ENCODE data around the gene SPDL1. TPM values are rescaled to one million over a fixed set of nuclear protein-coding genes. Genes with fewer than 3 reads are reported as not detected.
A peak's percentile ranks its signal among the peaks of the same experiment; 100 is the strongest.
"Not testable (repeated sequence)": the region's sequence is repeated elsewhere in the genome, so short reads cannot be mapped to it uniquely, and the experiment has no call there.

SPDL1 gene
- total RNA-seq, 1 donor from 2014 or later, result 10.8 TPM

GRCh38 chr5:169610606-169611005, 27.0 kb downstream of the SPDL1 start:
- DNase-seq (ENCODE audit: low read depth) (peak; percentile 22), FAIRE-seq (no peak)
- TF ChIP-seq CTCF (IDR thresholded peaks at IDR 0.05; ENCODE audit: insufficient read depth, low read length, severe bottlenecking), result no peak
- Histone ChIP-seq H3K27me3 (ENCODE audit: control insufficient read depth, insufficient read depth, low read length) (no peaks in the 10 kb centered on the region), H3K4me3 (ENCODE audit: low read depth, low read length) (no peak overlapping the region), H3K36me3 (ENCODE audit: control insufficient read depth, insufficient read depth, low read length) (no peaks in the 10 kb centered on the region)

GRCh38 chr5:169615561-169615960, 32.0 kb downstream of the SPDL1 start:
- TF ChIP-seq CTCF (IDR thresholded peaks at IDR 0.05; ENCODE audit: insufficient read depth, low read length, severe bottlenecking), result no peak
- Histone ChIP-seq H3K4me3 (ENCODE audit: low read depth, low read length) (no peak overlapping the region), H3K36me3 (ENCODE audit: control insufficient read depth, insufficient read depth, low read length) (no peaks in the 10 kb centered on the region), H3K27me3 (ENCODE audit: control insufficient read depth, insufficient read depth, low read length) (no peaks in the 10 kb centered on the region)
- DNase-seq (ENCODE audit: low read depth), result no peak
- no peak for FAIRE-seq

GRCh38 chr5:169624307-169624706, 40.7 kb downstream of the SPDL1 start:
- H3K4me3 ChIP-seq (ENCODE audit: low read depth, low read length); H3K36me3 ChIP-seq (ENCODE audit: control insufficient read depth, insufficient read depth, low read length); DNase-seq (ENCODE audit: low read depth); FAIRE-seq; H3K27me3 ChIP-seq (ENCODE audit: control insufficient read depth, insufficient read depth, low read length): not testable (repeated sequence)

GRCh38 chr5:169626779-169627178, 43.2 kb downstream of the SPDL1 start:
- DNase-seq (ENCODE audit: low read depth) (peak; percentile 73), FAIRE-seq (no peak)
- Histone ChIP-seq H3K27me3 (ENCODE audit: control insufficient read depth, insufficient read depth, low read length) (no peaks in the 10 kb centered on the region), H3K36me3 (ENCODE audit: control insufficient read depth, insufficient read depth, low read length) (no peaks in the 10 kb centered on the region), H3K4me3 (ENCODE audit: low read depth, low read length) (no peak overlapping the region)
- no peak for TF ChIP-seq CTCF (IDR thresholded peaks at IDR 0.05; ENCODE audit: insufficient read depth, low read length, severe bottlenecking)

- no peaks in the 10 kb centered on the region for H3K27me3 ChIP-seq (ENCODE audit: control insufficient read depth, insufficient read depth, low read length)
- no peak overlapping the region for H3K4me3 ChIP-seq (ENCODE audit: low read depth, low read length)
- TF ChIP-seq CTCF (IDR thresholded peaks at IDR 0.05; ENCODE audit: insufficient read depth, low read length, severe bottlenecking), result no peak
- no peaks in the 10 kb centered on the region for H3K36me3 ChIP-seq (ENCODE audit: control insufficient read depth, insufficient read depth, low read length)
- no peak for FAIRE-seq
- DNase-seq (ENCODE audit: low read depth), result no peak
Observed at GRCh38 chr5:169627551-169627950, 44.0 kb downstream of the SPDL1 start.

GRCh38 chr5:169628892-169629291, 45.3 kb downstream of the SPDL1 start:
- DNase-seq (ENCODE audit: low read depth) (no peak), FAIRE-seq (no peak)
- H3K36me3 ChIP-seq (ENCODE audit: control insufficient read depth, insufficient read depth, low read length), result no peaks in the 10 kb centered on the region
- no peaks in the 10 kb centered on the region for H3K27me3 ChIP-seq (ENCODE audit: control insufficient read depth, insufficient read depth, low read length)
- no peak for TF ChIP-seq CTCF (IDR thresholded peaks at IDR 0.05; ENCODE audit: insufficient read depth, low read length, severe bottlenecking)
- no peak overlapping the region for H3K4me3 ChIP-seq (ENCODE audit: low read depth, low read length)

Measured in bronchial epithelial cell (primary cell).